ENCODE results near the gene FHOD3.

The FHOD3 gene

GRCh38 chr18:36625386-36625785 is 327.9 kb downstream of the FHOD3 start:
- DNase-seq (ENCODE audit: low read depth in 2 of 2): no peak

- no peak for DNase-seq (ENCODE audit: low read depth in 2 of 2)
Measured at GRCh38 chr18:36627637-36628036, 330.1 kb downstream of the FHOD3 start.

GRCh38 chr18:36628435-36629137 is 331.1 kb downstream of the FHOD3 start:
- no peak for DNase-seq (ENCODE audit: low read depth in 2 of 2)

- no peak for DNase-seq (ENCODE audit: low read depth in 2 of 2)
Measured at GRCh38 chr18:36629138-36629530, 331.6 kb downstream of the FHOD3 start.

- DNase-seq (ENCODE audit: low read depth in 2 of 2): no peak
Measured at GRCh38 chr18:36629836-36630235, 332.3 kb downstream of the FHOD3 start.

- DNase-seq (ENCODE audit: low read depth in 2 of 2): no peak
Measured at GRCh38 chr18:36630917-36631316, 333.4 kb downstream of the FHOD3 start.

GRCh38 chr18:36633961-36634412 is 336.5 kb downstream of the FHOD3 start:
- DNase-seq (ENCODE audit: low read depth in 2 of 2): no peak

- no peak for DNase-seq (ENCODE audit: low read depth in 2 of 2)
Measured at GRCh38 chr18:36634573-36635216, 337.2 kb downstream of the FHOD3 start.

GRCh38 chr18:36635414-36636096 is 338.0 kb downstream of the FHOD3 start:
- no peak for DNase-seq (ENCODE audit: low read depth in 2 of 2)

- no peak for DNase-seq (ENCODE audit: low read depth in 2 of 2)
Measured at GRCh38 chr18:36636237-36636817, 338.8 kb downstream of the FHOD3 start.

- DNase-seq (ENCODE audit: low read depth in 2 of 2): no peak
Measured at GRCh38 chr18:36638224-36638623, 340.7 kb downstream of the FHOD3 start.

- DNase-seq (ENCODE audit: low read depth in 2 of 2): no peak
Measured at GRCh38 chr18:36640021-36640952, 342.8 kb downstream of the FHOD3 start.

- DNase-seq (ENCODE audit: low read depth in 2 of 2): no peak
Measured at GRCh38 chr18:36643061-36643460, 345.5 kb downstream of the FHOD3 start.

- DNase-seq (ENCODE audit: low read depth in 2 of 2): no peak
Measured at GRCh38 chr18:36648803-36649202, 351.3 kb downstream of the FHOD3 start.

GRCh38 chr18:36649205-36649604 is 351.7 kb downstream of the FHOD3 start:
- DNase-seq (ENCODE audit: low read depth in 2 of 2): no peak

GRCh38 chr18:36650266-36650665 is 352.8 kb downstream of the FHOD3 start:
- no peak for DNase-seq (ENCODE audit: low read depth in 2 of 2)

GRCh38 chr18:36650906-36651305 is 353.4 kb downstream of the FHOD3 start:
- DNase-seq (ENCODE audit: low read depth in 2 of 2): no peak

- DNase-seq (ENCODE audit: low read depth in 2 of 2): no peak
Measured at GRCh38 chr18:36652503-36652902, 355.0 kb downstream of the FHOD3 start.

- DNase-seq (ENCODE audit: low read depth in 2 of 2): no peak
Measured at GRCh38 chr18:36653141-36653869, 355.8 kb downstream of the FHOD3 start.

GRCh38 chr18:36653870-36654269 is 356.4 kb downstream of the FHOD3 start:
- no peak for DNase-seq (ENCODE audit: low read depth in 2 of 2)

- DNase-seq (ENCODE audit: low read depth in 2 of 2): no peak
Measured at GRCh38 chr18:36655074-36655473, 357.6 kb downstream of the FHOD3 start.

All from stimulated activated CD4-positive, alpha-beta T cell treated with anti-CD3 and anti-CD28 coated beads, Interleukin-4, amount 100 ng/mL, for 48 hours (primary cell).